ENCODE measurements around the gene CCDC9B.
A peak's percentile ranks its signal among the peaks of the same experiment; 100 is the strongest.

CCDC9B gene

DNA sequence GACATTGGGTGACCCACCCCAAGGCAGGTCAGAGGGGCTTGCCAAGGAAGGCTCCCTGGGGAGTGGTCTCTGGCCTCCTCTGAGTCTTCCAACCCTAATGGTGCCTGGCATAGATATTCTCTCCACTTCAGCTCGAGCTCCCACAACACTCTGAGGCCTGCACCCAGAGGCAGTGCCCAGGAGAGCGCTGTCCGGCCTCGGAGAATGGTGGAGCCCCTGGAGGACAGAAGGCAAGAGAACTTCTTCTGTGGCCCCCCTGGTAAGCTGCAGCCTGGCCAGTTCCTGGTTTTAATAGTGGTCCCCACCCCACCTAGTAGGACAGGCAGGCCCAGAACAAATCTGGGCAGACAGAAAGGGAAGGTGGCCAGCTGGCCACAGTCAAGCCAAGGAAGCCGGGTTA lies 24.3 kb upstream of the CCDC9B start:
- DNase-seq, result no peak

DNA sequence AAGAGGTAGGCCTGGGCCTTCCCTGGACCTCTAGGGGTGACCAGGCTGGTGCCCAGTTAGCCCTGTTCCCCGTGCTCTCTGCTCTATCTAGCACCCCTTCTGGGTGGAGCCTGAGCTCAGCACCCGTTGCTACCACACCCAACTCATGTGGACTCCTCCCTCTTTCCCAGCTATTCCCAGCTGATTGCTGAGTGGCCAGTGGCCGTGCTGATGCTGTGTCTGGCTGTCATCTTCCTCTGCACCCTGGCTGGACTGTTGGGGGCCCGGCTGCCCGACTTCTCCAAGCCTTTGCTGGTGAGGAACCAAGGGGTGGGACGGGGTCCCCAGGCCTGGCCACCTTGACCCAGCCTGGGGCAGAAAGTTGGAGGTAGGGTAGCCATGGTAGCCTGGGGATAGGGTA lies 23.5 kb upstream of the CCDC9B start:
- no peak for DNase-seq

DNA sequence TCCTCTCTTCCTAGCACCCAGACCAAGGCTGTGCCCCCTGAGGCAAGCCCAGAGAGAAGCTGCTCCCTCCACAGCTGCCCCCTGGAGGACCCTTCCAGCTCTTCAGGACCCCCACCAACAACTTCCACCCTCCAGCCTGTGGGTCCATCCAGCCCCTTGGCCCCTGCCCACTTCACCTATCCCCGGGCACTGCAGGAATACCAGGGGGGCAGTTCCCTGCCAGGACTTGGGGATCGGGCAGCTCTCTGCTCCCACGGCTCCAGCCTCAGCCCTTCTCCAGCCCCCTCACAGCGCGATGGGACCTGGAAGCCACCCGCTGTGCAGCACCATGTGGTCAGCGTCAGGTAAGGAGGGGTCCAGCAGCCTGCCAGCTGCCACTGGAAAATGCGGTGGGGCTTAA lies 22.9 kb upstream of the CCDC9B start:
- no peak for DNase-seq

DNA sequence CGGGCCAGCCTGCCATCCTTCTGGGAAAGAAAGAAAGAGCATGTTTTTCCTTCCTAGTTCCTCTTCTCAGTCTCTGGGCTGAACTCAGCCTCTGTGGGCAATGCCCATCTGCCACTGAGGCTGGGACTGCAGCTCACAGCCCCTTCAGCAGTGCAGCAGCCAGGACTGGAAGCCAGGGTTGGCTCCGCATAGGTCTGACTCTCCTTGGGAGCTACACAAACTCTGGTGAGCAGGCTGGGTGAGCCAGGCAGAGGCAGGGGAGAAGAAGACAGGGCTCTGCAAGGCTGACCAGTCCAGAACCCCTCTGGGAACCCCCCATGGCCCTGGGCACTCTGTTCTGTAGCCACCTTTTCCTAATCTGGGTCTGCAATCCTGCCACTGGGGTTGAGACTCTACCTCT lies 20.9 kb upstream of the CCDC9B start:
- no peak for DNase-seq

DNA sequence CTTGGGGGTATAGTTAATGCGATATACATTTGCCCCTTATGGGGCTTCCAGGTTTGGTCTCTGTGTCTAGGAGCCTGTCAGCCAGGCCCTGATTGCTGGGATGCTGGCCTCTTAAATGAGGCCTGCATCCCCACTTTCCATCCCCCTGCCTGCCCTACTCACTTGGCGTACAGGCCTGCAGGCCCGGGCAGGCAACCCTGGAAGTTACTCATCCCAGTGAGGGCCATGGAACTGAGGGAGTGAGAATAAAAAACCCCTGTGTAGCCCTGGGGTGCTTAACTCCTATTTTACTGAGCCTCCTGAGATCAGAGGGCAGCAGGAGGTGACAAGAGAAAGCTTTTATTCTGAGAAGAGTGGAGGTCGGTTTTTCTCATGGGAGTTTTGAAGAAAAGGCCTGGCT lies 19.3 kb upstream of the CCDC9B start:
- no peak for DNase-seq

DNA sequence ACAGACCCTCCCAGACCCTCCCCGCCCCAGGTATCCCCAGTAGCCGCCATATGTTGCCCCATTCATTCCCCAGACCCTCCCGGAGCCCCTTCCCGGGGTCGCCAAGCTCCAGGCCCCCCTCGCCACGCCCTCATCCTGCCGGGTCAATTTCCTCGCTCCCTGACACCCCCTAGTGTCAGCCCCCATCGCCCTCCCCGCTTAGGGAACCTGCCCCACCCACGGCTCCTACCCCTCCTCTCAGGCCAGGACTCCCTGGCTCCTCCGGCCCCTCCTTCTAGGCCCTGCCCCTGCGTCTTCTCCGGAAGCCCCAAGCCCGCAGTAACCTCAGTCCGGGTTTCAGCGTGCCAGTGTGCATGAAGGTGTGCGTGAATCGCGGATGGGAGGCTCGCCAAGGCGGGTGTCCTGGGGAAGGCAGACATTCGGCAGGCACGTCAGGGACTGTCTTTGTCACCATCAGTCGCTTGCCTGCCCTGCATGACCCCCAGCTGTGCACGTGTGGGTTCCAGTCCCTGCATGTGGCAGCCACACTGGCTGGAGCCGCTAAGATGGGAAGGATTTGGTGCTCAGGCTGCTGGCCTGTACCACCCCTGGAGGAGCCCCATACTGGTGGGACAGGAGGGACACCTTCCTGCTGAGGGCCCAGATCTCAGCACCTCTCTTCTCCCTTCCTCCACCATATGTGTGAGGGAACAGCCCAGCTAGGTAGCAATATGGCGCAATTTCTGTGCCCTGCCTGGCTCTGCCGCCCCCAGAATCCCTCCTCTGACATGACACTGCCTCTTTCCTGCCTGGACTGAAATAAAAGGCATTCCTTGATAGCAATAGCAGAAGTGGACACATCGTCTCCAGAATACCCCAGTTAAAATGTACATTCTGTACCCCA lies 18.0 kb upstream of the CCDC9B start:
- DNase-seq, result peak; percentile 40

DNA sequence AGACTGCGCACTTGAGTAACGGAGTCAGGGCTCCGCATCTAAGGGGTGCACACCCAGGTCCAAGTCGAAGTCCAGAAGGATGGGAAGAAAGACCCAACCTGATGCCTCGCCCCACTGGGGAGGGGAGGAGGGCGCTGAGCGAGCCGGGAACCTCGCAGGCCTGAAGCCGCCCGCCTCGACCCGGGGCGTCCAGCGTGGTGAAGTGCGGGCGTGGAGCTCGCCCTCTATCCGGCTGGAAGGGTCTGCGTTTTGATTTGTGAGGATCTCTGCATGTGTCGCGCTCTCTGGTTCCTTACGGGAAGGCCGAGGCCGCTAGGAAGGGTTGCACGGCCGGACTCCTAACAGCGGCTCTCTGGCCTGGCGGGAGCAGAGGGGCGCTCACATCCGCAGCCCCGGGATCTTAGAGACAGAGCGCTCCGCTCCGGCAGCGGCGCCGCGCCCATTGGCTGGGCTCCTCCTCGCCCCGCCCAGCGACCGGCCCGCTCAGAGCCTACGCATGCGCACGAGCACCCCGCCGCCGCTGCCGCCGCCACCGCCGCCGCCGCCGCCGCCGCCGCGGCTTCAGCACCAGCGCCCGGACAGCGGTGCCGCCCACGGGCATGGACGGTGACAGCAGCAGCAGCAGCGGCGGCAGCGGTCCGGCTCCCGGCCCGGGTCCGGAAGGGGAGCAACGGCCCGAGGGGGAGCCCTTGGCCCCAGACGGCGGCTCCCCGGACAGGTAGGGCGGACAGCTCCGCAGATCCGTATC lies 17.2 kb upstream of the CCDC9B start, which contains the start of gene DISP2:
Gene DISP2, plus strand, starts transcription at position 497 of the 748 bp plus-strand sequence. Its CDS starts 103 bp downstream, at position 600.
- peak; percentile 84 for DNase-seq

DNA sequence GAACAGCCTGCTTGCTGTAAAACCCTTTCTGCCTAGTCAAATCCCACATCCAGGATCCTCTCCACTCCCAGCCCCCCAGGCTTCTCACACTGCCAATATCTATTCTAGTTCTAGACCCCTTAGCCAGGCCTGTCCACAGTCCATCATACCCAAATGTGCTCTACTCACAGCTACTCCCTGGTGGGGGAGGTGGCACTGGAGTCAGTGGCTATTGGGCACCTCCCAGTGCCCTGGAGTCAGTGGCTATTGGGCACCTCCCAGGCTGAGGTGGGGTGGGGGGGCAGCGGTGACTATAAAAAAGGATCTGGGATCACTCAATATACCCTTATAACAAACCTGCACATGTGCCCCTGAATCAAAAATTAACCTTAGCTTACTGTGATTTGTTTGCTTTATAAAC lies 16.5 kb upstream of the CCDC9B start:
- no peak for DNase-seq

DNA sequence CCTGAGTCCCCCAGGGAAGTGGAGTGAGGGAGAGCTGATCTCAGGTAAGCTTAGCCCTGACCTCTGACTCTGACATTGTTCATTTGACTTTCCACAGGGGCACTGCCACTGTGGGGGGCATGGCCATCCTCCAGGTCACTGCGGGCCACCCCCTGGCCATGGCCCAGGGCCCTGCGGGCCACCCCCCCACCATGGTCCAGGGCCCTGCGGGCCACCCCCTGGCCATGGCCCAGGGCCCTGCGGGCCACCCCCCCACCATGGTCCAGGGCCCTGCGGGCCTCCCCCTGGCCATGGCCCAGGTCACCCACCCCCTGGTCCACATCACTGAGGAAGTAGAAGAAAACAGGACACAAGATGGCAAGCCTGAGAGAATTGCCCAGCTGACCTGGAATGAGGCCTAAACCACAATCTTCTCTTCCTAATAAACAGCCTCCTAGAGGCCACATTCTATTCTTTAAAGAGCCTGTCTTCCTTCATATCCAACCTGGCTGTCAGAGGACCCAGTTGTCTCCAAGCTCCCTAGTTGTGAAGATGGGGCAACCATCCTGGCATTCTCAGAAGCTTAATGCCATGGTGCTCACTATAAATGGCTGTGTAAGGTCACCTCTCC lies 15.3 kb upstream of the CCDC9B start:
- DNase-seq, result no peak

DNA sequence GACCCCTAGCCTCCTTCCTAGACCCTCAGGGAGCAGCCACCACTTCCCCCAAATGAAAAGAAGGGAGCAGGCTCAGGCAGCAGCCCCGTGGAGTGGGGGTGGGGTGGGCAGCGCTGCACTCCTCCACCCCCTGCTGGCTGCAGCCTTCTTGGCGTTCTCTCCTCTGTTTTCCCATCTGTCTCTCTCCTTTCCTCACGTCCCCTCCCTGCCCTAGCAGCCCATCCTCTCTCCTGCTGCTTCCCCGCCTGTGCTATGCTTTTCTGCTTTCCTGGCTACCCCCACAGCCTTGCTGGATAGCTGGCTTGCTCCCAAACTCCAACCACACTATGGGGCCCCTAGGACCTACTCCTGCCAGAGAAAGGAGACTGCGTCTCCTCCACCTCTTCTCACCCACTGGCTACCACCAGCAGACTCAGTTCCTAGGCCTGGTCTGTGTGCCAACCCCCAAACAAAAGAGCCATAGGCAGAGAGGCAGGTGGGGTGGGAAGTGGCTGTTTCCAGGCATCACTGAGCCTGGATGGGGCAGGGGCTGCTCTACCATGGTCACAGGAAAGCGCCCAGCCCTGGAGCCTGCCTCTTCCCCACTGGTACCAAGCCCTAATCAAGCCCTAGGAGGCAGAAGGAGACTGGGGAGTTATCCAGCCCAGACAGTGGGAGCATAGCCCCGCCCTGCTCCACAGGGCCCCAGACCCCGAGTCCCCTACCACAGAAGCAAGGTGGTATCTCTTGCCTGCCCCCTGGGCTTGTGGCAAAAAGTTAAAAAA lies 13.9 kb upstream of the CCDC9B start:
- no peak for DNase-seq

DNA sequence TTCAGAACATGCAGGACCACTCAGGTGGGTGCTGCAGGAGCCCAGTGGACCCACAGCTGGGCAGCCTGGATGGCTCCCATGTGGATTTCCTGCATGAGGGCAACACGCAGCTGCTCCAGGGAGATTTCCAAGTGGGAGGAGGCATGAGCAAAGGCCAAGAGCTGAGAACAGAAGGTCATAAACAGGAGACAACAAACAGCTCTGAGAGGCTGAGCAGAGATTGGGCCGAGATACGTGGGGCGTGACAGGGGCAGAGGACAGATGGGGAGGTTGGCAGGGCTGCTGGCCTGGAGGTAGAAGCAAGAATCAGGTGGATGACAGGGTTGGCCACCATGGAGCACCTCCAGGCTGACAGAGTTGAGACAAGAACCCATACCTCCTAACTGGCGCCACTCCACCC lies 13.0 kb upstream of the CCDC9B start:
- DNase-seq, result no peak

DNA sequence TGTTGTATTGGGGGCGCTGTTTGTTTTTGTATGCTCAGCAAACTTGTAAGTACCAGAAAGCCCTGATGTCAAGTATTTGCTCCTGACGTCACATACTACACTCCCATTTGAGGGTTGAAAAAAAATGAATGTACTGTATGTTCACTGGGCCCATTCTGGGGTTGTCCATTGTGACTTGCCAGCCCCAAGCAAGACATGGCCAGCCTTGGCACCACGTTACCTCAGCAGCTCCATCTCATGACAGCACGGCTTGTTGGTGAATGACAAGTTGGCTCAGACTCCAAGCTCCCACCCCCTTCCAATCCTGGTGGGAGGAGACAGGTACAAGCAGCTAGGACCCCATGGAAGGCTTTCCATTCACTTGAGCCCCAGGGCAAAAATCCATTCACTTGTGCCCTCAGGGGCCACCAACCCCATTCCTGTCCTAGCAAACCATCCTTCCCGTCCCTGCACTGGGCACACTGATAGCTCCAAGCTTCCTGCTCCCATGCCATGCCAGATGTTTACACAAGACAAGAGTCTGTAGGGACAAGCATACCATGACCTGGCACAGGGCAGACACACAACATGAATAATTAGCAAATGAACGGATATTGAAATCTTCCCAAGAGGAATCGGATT lies 11.7 kb upstream of the CCDC9B start:
- DNase-seq, result no peak

DNA sequence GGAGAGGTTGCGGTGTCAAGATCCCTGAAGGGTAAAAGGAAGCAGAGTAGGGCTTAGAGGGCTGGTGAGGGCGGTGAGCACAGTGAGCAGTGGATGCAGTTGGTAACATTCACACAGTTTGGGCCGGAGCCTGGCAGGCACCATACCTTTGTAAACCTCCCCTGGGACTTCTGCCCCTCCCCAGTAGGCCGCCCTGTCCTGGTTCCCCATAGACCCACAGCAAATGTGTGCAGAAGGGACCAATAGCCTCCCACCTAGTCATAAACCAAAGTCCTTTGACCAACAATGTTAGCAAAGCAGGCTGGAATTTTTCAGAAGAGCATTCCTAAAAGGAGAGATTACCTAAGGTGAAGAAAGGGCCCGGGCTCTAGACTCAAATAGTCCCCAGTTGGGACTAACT lies 8.4 kb upstream of the CCDC9B start:
- no peak for DNase-seq

DNA sequence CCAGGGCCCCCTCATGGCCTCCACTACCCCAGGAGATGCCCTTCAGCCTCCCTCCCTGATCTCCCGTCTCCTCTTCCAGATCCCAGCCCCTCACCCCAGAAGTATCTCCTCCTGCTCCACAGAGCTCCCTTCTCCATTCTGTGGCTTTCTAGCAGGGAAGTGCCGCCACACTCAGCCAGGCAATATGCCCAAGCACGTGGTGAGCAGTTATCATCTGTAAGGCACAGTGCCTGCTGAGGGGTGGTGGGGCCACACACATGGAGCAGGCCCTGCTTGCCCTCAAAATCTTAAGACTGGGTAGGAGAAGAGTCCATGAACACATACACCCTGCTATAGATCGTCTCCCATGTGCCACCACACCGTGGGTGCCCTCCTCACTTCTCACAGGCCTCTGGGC lies 7.7 kb upstream of the CCDC9B start:
- no peak for DNase-seq

DNA sequence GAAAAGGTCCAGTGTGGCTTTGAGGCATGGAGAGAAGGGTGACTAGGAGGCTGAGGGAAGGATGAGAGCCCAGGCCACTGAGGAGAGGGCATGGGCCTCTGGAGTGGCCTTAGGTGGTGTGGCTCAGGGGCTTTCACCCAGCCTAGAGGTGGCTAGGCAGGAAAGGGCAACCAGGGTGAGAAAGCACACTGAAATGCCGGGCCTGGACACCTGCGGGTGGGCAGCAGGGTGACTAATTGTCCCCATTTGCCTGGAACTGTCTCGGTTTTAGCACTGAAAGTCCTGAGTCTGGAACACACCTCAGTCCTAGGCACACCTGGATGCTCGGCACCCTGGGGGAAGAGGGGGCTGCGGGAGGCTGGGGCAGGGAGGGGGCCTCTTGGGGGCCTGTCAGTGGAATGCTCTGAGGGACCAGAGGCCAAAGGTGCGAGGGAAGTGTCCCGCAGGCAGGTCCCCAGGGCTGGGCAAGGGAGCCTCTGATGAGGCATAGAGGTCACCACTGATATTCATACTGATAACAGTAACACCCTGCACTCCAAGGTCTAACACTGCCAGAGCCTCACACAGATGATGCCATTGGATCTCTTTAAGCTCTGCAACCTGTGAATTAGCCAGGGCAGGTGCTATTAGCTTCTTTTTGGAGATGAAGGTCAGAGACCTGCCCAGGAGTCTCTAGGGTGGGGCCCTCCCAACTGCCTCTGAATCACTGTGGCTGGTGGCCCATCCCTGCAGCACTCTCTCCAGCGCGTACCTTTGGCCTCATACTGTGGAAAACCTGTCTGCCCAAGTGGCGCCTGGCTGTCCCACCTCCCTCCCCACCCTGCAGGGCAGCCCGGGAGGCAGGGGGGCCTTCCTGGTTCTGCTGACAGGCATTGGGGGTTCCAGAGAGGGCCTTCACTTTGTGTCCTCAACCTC lies 7.1 kb upstream of the CCDC9B start:
- no peak for DNase-seq

DNA sequence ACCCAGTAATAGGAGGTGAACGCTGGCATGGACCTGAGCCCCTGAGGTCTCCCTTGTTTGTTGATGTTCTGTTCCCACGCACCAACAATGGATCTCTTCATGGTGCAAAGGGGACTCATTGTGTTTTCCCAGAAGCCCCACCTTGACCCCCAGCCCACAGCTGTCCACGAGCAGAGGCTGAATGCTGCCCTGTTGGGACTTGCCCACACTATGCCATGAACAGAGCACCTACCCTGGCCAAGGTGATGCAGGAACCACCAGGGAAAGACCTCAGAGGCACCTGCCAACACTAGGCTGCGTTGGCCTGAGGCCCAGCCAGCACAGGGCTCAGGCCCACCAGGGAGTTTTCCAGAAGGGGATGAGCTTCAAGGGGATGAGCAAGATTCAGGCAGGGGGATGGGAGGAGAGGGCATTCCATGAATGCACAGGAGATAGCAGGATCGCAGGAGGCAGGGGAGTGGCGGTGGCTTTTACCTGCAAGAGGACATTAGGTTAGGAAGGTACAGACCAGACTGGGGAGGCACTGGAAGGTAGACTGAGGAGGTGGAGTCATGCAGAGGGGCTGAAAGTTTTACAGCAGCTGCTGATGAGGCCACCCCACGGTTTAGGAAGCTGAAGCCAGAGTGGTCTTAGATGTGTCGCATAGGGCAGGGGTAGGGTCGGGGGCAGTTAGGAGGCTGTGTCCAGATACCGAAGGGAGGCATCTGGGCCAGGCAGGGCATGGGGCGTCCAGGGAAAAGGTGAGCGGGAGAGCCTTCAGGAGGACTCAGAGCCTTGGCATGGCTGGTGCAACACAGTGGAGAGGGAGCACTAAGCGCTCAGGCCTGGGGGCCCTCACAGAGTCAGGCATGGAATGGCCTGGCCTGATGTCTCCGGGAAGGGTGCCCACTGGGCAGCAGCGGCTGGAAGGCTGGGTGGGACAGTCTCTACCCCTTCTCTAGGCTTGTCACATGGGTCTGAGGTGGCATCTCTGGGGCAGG lies 6.1 kb upstream of the CCDC9B start:
- no peak for DNase-seq

DNA sequence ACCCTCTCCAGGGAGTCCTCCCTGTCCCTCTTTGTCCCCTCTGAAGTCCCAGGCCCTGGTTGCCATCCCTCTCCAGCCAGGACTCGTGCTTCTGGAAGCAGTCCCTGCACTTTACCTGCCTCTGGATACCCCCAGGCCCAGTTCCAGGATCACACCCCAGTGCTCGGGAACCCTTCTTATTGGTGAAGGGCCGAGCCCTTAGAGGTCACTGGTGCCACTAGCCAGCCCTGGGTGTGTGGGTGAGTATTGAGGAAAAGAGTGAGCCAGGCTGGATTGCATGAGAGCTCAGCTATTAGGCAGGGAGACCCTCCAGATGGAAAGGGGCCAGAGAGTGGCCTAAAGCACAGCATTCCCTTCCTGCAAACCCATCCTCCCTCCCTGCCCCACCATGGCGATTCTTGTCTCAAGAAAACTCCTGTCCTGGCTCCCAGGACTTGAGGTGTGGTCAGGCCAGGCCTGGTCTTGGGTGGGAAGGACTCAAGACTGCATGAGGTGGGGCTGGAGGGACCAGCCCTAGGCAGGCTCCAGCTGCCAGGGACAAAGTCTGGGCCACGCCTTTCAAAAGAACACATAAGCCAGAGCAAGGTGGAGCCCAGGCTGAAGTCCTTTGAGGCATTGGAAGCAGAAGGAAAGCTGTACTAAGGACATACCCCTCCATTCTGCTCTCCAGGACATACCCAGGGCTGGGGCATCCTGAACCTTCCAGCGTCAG lies 5.3 kb upstream of the CCDC9B start:
- DNase-seq, result no peak

DNA sequence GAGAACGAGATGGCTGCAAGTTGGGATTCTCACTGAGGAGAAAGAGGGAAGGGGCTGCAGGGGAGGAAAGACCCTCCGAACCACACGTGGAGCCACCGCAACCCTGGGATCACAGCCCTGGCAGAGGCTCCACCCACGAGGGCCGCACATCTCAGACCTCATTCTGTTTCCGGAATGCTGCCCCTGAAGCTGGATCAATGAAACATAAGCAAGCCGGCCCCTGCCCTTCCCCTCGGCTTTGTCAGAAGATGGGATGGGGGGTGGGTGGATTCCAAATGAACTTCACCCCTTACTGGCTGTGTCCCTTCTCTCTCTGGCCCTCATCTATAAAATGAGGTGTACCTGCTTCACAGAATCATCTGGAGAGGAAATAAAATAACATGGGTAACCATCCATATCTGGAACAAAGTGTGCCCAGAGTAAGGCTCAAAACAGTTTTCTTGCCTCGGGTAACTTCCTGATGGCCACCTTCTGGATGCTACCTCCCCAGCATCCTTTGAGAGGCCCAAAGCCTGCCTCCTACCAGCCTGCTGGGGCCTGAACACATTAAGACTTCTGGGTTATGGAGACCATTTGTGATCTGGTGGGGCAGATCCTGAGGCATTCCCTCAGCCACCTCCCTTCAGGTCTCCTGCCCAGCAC lies 4.6 kb upstream of the CCDC9B start:
- DNase-seq, result no peak

DNA sequence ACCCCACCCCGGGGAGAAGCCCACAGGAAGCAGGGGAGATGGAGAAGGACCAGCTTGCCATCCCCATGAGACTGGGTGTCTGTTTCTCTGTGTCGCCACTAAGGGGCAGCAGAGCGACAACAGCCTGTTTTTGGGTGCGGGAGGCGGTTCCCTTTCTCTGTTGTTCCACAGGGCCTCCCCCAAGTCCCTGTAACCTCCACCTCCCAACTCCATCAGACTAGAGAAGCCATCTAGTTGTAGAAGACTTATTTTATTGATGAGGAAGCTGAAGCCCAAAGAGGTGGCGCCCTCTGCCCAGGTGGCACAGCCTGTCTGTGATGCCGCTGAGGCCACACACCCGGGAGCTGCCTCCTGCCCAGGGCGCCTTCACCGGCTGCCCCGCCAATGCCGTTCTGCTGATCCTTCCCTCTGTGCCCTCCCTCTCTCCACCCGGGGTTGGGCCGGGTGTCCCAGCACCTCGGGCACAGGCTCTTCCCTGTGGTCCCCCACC lies 3.9 kb upstream of the CCDC9B start:
- peak; percentile 68 for DNase-seq
